HG03432 (cell line): ENCODE data around the gene PDGFB.

Experiments used
- ATAC-seq: cut with Tn5 transposase; IDR thresholded peaks from one replicate; pipeline ENCODE4 v1.9.1; 2021; ENCODE audit warnings: mild to moderate bottlenecking, moderate library complexity; ENCODE audit not compliant: unreplicated experiment

PDGFB gene

GRCh38 chr22:39212721-39213376 lies 31.9 kb downstream of the PDGFB start:
- ATAC-seq = no peak

GRCh38 chr22:39209756-39210155 lies 35.0 kb downstream of the PDGFB start:
- no peak for ATAC-seq

- ATAC-seq = no peak
Observed at GRCh38 chr22:39208013-39208680, 36.6 kb downstream of the PDGFB start.

GRCh38 chr22:39207141-39208012 lies 37.4 kb downstream of the PDGFB start:
- ATAC-seq = no peak

- no peak for ATAC-seq
Observed at GRCh38 chr22:39206491-39206890, 38.3 kb downstream of the PDGFB start.

GRCh38 chr22:39205344-39206021 lies 39.3 kb downstream of the PDGFB start:
- ATAC-seq = no peak

- no peak for ATAC-seq
Observed at GRCh38 chr22:39204216-39204615, 40.6 kb downstream of the PDGFB start.

GRCh38 chr22:39197578-39197977 lies 47.2 kb downstream of the PDGFB start:
- ATAC-seq = no peak

- ATAC-seq = no peak
Observed at GRCh38 chr22:39194098-39194497, 50.7 kb downstream of the PDGFB start.

- ATAC-seq = no peak
Observed at GRCh38 chr22:39188809-39189208, 56.0 kb downstream of the PDGFB start.

- no peak for ATAC-seq
Observed at GRCh38 chr22:39185601-39186012, 59.2 kb downstream of the PDGFB start.

- no peak for ATAC-seq
Observed at GRCh38 chr22:39184586-39185577, 59.9 kb downstream of the PDGFB start.

- ATAC-seq = no peak
Observed at GRCh38 chr22:39183991-39184585, 60.7 kb downstream of the PDGFB start.

GRCh38 chr22:39182478-39183030 lies 62.2 kb downstream of the PDGFB start:
- no peak for ATAC-seq

- no peak for ATAC-seq
Observed at GRCh38 chr22:39181778-39182177, 63.0 kb downstream of the PDGFB start.

GRCh38 chr22:39181356-39181755 lies 63.4 kb downstream of the PDGFB start:
- ATAC-seq = no peak

- no peak for ATAC-seq
Observed at GRCh38 chr22:39179841-39180335, 64.9 kb downstream of the PDGFB start.

- no peak for ATAC-seq
Observed at GRCh38 chr22:39179401-39179827, 65.4 kb downstream of the PDGFB start.
